Measurements from ENCODE around the gene JAKMIP2.

JAKMIP2 gene

DNA sequence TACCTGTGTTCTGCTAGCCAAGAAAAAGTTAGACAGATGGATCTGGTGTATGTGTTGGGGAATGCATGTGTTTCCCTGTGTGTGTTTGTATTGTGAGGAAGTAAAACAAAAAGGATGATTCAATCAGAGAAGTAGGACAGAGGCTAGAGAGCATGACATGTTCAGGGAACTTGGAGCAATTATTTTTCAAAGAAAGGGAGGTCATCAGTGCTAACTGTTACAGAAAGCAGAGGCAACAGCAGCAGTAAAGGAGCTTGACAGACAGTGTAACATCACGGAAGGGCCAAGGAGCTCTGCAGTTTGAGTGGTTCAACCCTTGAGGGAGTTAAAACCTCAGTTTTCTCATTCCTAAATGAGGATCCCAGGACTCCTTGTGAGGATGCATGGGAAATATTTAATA is 35.8 kb upstream of the JAKMIP2 start (continued):
- no peak for TF ChIP-seq ZNF561 (tag by site-specific recombination; IDR thresholded peaks at IDR 0.05; ENCODE audit: borderline replicate concordance)
- no peak for TF ChIP-seq ZNF792 (tag by site-specific recombination; IDR thresholded peaks at IDR 0.05)
- TF ChIP-seq ZBTB21 (tag by site-specific recombination; IDR thresholded peaks at IDR 0.05) = no peak
- TF ChIP-seq ZNF555 (tag by site-specific recombination; conservative IDR thresholded peaks at IDR 0.05) = no peak
- TF ChIP-seq, protein P1, sequence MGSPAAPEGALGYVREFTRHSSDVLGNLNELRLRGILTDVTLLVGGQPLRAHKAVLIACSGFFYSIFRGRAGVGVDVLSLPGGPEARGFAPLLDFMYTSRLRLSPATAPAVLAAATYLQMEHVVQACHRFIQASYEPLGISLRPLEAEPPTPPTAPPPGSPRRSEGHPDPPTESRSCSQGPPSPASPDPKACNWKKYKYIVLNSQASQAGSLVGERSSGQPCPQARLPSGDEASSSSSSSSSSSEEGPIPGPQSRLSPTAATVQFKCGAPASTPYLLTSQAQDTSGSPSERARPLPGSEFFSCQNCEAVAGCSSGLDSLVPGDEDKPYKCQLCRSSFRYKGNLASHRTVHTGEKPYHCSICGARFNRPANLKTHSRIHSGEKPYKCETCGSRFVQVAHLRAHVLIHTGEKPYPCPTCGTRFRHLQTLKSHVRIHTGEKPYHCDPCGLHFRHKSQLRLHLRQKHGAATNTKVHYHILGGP (tag by site-specific recombination; IDR thresholded peaks at IDR 0.05) = no peak
- no peak for TF ChIP-seq ZNF274 (IDR thresholded peaks at IDR 0.05; ENCODE audit: low read length)
- TF ChIP-seq ZNF274 (tag by site-specific recombination; IDR thresholded peaks at IDR 0.05; ENCODE audit: borderline replicate concordance) = no peak

DNA sequence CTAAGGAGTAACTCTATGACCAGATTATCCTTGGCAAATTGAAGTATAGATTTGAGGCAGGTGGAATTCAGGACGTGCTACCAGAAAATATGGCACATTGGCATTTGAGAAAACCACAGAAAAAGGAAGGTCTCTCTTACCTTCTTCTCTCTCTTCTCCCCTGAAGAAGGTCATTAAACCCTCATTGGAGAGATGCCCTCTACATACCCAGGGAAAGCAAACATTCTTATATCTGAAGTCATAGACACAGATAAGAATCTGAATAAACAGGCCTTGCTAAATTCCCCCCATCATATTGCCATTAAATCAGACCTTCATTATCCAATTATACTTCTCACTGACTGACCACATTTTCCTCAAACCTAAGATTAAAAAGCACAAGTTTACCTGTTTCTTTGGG is 31.2 kb upstream of the JAKMIP2 start:
- H3K9me3 ChIP-seq (ENCODE audit: control insufficient read depth, insufficient read depth, low read depth, low read length) = no peaks in the 10 kb centered on the region
- H3K27ac ChIP-seq (ENCODE audit: extremely low read depth, low read depth, low read length) = no peak overlapping the region
- no peaks in the 10 kb centered on the region for H3K36me3 ChIP-seq (ENCODE audit: control insufficient read depth in 2 of 2, insufficient read depth in 1 of 2, low read length in 2 of 2)
- TF ChIP-seq, protein P2, sequence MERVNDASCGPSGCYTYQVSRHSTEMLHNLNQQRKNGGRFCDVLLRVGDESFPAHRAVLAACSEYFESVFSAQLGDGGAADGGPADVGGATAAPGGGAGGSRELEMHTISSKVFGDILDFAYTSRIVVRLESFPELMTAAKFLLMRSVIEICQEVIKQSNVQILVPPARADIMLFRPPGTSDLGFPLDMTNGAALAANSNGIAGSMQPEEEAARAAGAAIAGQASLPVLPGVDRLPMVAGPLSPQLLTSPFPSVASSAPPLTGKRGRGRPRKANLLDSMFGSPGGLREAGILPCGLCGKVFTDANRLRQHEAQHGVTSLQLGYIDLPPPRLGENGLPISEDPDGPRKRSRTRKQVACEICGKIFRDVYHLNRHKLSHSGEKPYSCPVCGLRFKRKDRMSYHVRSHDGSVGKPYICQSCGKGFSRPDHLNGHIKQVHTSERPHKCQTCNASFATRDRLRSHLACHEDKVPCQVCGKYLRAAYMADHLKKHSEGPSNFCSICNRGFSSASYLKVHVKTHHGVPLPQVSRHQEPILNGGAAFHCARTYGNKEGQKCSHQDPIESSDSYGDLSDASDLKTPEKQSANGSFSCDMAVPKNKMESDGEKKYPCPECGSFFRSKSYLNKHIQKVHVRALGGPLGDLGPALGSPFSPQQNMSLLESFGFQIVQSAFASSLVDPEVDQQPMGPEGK (tag by site-specific recombination; IDR thresholded peaks at IDR 0.05) = no peak
- TF ChIP-seq ZNF76 (tag by site-specific recombination; IDR thresholded peaks at IDR 0.05; ENCODE audit: borderline replicate concordance, low read depth) (no peak), ZNF510 (tag by site-specific recombination; IDR thresholded peaks at IDR 0.05; ENCODE audit: insufficient replicate concordance) (no peak), KLF1 (tag by site-specific recombination; IDR thresholded peaks at IDR 0.05) (no peak)
- no peak overlapping the region for H3K4me3 ChIP-seq (ENCODE audit: low read depth, low read length)
- no peaks in the 10 kb centered on the region for H3K4me1 ChIP-seq (ENCODE audit: control insufficient read depth, insufficient read depth, low read length)
- ChIA-PET CTCF (no interaction called here), POLR2A (no interaction called here)

DNA sequence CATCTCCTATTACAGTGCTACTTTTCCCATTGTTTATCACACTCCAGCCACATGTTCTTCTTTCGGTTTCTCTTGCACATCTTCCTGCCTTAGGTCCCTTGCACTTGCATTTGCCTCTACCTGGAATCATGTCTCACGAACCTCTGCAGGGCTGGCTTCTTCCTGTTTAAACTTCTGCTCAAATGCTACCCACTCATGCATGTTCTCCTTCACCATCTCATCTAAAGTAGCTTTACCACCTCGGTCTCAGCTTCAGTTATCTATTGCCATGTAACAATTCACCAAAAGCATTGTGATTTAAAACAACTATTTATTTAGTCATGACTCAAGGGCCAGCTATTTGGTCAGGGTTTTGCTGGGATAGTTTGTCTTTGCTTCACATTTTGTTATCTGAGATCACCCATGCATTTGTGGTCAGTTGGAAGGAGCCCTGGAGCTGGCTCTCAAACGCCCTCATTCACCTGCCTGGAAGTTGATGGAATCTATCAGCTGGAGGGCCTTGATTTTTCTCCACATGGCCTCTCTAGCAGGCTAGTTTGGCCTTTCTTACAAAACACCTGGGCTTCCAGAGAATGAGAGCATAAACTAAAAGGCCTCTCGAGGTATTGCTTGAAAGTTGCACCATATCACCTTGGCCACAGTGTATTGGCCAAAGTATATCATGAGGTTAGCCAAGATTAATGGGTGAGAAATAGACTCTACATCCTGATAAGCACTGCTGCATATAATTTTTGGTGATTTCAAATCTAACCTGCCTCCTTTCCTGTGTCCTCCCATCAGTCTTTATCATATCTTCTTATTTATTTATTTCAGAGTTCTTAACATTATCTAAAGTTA is 27.5 kb upstream of the JAKMIP2 start:
- POLR2A ChIA-PET = no interaction called here
- Histone ChIP-seq H3K27ac (ENCODE audit: extremely low read depth, low read depth, low read length) (no peak overlapping the region), H3K36me3 (ENCODE audit: control insufficient read depth in 2 of 2, insufficient read depth in 1 of 2, low read length in 2 of 2) (no peaks in the 10 kb centered on the region), H3K4me1 (ENCODE audit: control insufficient read depth, insufficient read depth, low read length) (no peaks in the 10 kb centered on the region), H3K4me3 (ENCODE audit: low read depth, low read length) (no peak overlapping the region), H3K9me3 (ENCODE audit: control insufficient read depth, insufficient read depth, low read depth, low read length) (no peaks in the 10 kb centered on the region)
- TF ChIP-seq KLF7 (tag by site-specific recombination; IDR thresholded peaks at IDR 0.05; ENCODE audit: borderline replicate concordance) (no peak), ZNF292 (tag by site-specific recombination; IDR thresholded peaks at IDR 0.05; ENCODE audit: borderline replicate concordance, low read depth) (no peak), HOXC10 (CRISPR knock-in tag; IDR thresholded peaks at IDR 0.05) (no peak), BCL11B (tag by site-specific recombination; IDR thresholded peaks at IDR 0.05; ENCODE audit: low read depth) (no peak), KLF8 (tag by site-specific recombination; IDR thresholded peaks at IDR 0.05) (no peak), ZNF2 (tag by site-specific recombination; IDR thresholded peaks at IDR 0.05) (no peak), ZBTB17 (tag by site-specific recombination; IDR thresholded peaks at IDR 0.05) (no peak), ZNF626 (tag by site-specific recombination; IDR thresholded peaks at IDR 0.05) (no peak), ZBTB1 (tag by site-specific recombination; IDR thresholded peaks at IDR 0.05) (no peak)
- CTCF ChIA-PET = interaction anchor here (0.8 to 2.4 kb wide), 2 partner anchors 13 to 182 kb away, joined by 4 to 10 read pairs; no protein-coding TSS in a partner anchor
